ENCODE measurements around the gene CR1L. TPM values are rescaled to one million over a fixed set of nuclear protein-coding genes. Genes with fewer than 3 reads are reported as not detected.
"Not testable (repeated sequence)": the region's sequence is repeated elsewhere in the genome, so short reads cannot be mapped to it uniquely, and the experiment has no call there.

Gene CR1L
- polyA plus RNA-seq, 4 donors, result 0.81 to 2.1 (median 1.5) TPM

GRCh38 chr1:207676153-207676552 lies 31.2 kb downstream of the CR1L start:
- DNase-seq (ENCODE audit: low read depth in 4 of 4, low spot score in 3 of 4), result no peak

DNA sequence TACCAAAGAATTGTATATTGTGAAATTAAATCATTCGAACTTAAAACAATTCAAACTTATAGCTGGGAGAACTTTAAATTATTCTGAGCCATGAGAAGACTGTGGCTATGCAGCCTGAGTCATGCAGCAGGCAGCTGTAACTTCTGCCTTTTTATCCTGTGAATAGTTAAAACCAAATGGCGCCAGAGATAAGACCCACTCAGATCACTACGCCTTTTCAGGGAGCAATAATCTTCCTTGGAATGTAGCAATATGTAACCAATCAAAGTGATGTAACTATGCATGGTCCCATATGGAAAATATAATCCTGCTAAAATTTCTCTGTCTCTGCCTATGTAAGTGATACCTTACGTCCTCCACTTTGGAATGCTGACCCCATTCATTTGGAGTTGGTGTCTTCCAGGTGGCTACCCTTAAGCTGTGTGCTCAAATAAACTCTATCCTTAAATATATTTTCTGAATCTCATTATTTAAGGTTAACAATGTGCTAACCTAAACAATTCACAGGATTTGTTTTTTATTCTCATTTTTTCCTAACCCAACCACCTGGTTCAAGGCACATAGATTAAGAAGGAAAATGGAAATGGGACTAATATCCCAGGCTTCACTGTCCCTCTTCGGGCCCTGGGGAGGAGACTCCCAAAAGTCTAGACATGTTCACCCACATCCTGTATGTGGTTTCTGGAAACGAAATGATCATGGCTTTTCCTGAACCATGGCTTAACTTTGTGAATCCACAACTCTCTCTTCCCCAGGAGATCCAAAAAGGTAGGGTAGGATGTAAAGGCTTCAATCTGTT lies 35.9 kb downstream of the CR1L start:
- not testable (repeated sequence) for DNase-seq (ENCODE audit: low read depth in 4 of 4, low spot score in 3 of 4)

GRCh38 chr1:207682872-207683434 lies 38.0 kb downstream of the CR1L start:
- not testable (repeated sequence) for DNase-seq (ENCODE audit: low read depth in 4 of 4, low spot score in 3 of 4)

DNA sequence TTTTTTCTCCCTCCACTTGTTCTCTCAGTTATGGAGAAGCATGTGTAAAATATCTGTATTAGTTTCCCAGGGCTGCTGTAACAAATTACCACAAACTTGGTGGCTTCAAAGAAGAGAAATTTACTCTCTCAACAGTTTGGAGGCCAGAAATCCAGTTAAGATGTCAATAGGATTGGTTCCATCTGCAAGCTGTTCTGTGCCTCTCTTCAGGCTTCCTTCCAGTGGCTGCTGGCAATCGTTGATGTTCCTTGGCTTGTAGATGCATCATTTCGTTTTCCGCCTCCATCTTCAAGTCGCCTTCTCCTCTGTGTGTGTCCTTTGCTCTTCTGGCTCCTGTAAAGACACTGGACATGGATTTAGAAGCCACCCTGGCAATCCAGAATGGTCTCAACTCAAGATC lies 45.6 kb downstream of the CR1L start:
- DNase-seq (ENCODE audit: low read depth in 4 of 4, low spot score in 3 of 4), result not testable (repeated sequence)

DNA sequence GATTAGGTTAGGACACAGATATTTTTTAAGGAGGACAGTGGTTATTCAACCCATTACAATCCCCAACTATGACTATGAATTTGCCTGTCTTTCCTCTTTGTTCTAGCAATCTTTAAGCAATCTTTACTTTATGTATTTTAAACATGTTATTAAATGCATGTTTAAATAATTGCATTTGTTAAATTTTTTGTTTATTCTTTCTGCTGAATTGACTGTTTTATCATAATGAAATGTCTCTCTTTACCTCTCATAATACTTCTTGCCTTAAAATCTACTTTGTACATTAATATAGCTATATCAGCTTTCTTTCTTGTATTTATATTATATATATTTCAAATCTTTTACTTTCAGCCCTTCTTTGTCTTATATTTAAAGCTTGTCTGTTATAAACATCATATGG lies 46.1 kb downstream of the CR1L start:
- no peak for DNase-seq (ENCODE audit: low read depth in 4 of 4, low spot score in 3 of 4)

DNA sequence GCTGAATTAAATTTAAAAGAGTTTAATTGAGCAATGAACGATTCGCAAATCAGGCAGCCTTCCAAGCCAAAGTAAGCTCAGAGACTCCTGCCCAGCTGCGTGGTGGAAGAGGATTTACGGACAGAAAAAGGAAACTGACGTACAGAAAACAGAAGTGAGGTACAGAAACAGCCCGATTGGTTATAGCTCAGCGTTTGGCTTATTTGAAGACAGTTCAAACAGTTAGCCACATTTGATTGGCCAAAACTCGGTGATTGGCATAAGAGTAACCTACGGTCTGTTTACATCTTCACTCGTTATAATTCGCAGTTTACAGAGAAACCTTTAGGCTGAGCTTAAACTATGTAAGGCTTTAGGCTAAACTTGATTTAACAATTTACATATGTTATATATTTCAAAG lies 46.9 kb downstream of the CR1L start:
- DNase-seq (ENCODE audit: low read depth in 4 of 4, low spot score in 3 of 4), result no peak

DNA sequence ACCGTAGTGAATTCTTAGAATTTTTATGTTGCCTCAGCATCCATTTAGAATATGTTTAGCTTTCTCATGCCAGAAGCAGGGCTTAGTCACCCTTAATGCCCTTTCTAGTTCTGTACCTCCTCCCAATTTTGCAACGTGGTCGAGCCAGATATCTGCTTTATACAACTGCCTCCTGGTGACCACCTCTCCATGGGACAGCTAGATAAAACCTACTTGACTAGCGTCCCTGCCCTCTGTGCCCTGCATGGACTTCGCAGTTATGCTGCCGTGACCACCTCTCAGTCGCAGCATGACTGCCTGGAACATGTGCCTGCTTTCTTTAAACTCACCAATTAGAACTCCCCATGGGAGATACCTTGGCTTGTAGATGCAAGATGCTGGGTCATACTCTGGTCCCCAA lies 47.4 kb downstream of the CR1L start:
- DNase-seq (ENCODE audit: low read depth in 4 of 4, low spot score in 3 of 4), result not testable (repeated sequence)

GRCh38 chr1:207695891-207696290 lies 51.0 kb downstream of the CR1L start:
- DNase-seq (ENCODE audit: low read depth in 4 of 4, low spot score in 3 of 4), result no peak

DNA sequence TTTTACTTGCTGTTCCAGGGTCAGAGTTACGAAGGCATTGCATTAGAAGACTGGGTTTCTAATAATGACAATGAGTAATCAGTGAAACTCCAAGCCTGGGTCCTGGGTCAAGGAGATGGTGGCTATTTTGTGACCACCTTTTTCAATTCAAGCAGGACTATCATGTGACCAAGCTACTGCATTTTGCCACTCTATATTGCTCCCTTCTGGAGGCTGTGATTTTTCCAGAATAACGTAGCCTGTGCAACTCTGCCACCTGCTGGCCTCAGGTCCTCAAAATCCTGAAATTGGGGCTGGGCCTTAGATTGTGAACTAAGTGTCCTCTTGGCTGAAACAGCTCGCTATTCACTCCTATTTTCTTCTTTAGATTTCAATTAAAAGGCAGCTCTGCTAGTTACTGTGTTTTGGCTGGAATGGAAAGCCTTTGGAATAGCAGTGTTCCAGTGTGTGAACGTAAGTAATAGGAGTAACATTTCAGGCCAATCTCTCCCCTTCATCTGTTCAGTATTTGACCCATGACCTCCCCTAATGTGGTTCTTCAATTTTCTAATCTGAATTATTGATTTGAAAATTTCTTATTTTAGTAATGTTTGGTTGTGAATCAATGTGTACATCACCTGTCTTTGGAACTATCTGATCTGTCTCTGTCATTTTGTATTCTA lies 54.0 kb downstream of the CR1L start:
- peak; percentile 4 to 26 (median 14) for DNase-seq (ENCODE audit: low read depth in 4 of 4, low spot score in 3 of 4)

GRCh38 chr1:207702317-207702716 lies 57.4 kb downstream of the CR1L start:
- DNase-seq (ENCODE audit: low read depth in 4 of 4, low spot score in 3 of 4), result no peak

DNA sequence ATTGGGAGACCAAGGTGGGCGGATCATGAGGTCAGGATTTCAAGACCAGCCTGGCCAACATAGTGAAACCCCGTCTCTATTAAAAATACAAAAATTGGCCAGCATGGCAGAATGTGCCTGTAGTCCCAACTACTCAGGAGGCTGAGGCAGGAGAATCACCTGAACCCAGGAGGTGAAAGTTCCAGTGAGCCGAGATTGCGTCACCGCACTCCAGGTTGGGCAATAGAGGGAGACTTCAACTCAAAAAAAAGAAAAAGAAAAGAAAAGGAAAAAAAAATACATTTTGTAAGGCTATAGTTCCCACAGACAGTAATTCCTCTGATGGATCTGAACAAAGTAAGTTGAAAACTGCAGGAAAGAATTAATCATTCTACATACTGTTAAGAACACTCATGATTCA lies 58.8 kb downstream of the CR1L start:
- DNase-seq (ENCODE audit: low read depth in 4 of 4, low spot score in 3 of 4), result no peak

DNA sequence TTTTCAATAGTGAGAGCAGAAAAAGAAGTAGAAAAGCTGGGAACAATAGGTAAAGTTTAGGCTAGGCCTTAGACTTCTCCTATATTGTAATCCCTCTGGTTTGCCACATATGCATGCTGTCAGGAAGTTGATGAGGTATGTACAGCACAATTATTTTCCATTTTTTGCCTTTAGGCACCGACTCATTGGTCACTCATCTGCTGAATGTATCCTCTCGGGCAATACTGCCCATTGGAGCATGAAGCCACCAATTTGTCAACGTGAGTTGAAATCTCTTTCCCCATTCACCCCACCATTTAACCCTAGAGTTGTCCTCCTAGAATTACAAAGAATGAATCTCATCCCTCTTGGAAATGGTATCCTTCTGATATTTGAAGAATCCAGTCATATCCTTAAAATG lies 63.1 kb downstream of the CR1L start:
- not testable (repeated sequence) for DNase-seq (ENCODE audit: low read depth in 4 of 4, low spot score in 3 of 4)

- DNase-seq (ENCODE audit: low read depth in 4 of 4, low spot score in 3 of 4), result no peak
These were observed 66.4 kb downstream of the CR1L start for GRCh38 chr1:207711285-207711684.

- DNase-seq (ENCODE audit: low read depth in 4 of 4, low spot score in 3 of 4), result not testable (repeated sequence)
These were observed 67.8 kb downstream of the CR1L start for GRCh38 chr1:207712701-207713100.

DNA sequence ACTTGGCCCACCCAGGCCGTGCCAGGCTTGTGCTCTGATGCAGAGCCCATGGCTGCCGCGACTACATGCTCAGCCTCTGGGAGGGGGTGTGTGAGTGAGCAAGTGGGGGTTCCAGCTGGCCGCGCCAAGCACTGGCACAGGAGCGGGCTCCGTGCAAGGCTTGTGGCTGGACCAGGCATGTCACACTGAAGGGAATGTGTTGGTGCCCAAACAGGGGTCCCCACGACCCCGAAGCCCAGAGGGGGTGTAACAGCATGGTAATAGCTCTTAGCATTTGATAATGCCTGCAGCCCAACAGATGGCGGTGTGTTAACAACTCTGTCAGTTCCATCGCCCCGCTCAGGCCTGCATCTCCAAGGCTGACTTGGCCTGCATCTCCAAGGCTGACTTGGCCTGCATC lies 68.6 kb downstream of the CR1L start:
- no peak for DNase-seq (ENCODE audit: low read depth in 4 of 4, low spot score in 3 of 4)

- no peak for DNase-seq (ENCODE audit: low read depth in 4 of 4, low spot score in 3 of 4)
These were observed 74.3 kb downstream of the CR1L start for GRCh38 chr1:207719234-207719633.

DNA sequence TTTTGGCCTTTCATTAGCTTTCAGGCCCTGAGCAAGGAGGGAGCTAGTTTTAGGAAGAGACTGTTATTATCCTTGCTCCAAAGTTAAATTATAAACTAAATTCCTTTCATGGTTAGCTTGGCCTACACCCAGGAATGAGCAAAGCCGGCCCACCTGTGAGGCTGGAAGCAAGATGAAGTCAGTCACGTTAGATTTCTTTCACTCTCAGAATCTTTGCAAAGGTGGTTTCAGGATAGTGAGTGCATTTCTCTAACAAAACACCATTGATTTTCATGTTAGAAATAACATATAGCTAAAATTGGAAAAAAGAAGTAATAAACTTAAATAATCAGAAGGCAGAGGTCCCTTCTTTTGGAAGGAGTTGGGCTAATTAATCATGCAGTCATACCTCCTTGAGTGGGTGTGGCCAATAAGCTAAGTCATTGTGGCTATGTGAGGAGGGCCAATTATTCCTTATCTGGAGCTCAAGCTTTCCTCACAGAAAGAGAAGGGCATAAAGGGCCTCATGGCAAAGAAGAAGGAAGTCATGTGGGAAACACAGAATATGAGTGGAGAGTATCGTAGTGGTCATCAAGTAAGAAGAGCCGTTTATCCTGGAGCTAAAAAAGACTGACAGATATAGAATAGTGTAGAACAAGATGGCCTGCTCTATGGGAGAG lies 83.4 kb downstream of the CR1L start:
- not testable (repeated sequence) for DNase-seq (ENCODE audit: low read depth in 4 of 4, low spot score in 3 of 4)

- DNase-seq (ENCODE audit: low read depth in 4 of 4, low spot score in 3 of 4), result not testable (repeated sequence)
These were observed 92.7 kb downstream of the CR1L start for GRCh38 chr1:207737503-207738157.

DNA sequence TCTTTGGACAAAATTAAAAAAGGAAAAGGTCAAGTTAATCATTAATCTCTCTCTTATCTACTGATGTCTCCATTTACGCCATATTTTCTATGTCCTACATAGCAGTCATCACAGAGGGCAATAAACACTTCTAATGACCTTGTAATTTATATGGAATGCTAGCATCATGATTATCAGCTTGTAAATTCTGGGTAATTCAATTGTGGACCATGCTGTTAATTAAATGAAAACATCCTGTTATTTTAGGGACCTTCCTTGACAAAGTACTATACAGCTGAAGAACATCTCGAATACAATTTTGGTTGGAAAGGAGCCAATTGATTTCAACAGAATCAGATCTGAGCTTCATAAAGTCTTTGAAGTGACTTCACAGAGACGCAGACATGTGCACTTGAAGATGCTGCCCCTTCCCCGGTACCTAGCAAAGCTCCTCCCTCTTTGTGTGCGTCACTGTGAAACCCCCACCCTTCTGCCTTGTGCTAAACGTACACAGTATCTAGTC lies 93.3 kb downstream of the CR1L start:
- DNase-seq (ENCODE audit: low read depth in 4 of 4, low spot score in 3 of 4), result not testable (repeated sequence)

GRCh38 chr1:207740207-207740606 lies 95.3 kb downstream of the CR1L start:
- no peak for DNase-seq (ENCODE audit: low read depth in 4 of 4, low spot score in 3 of 4)
